GM04503 (cell line): ENCODE results near the gene TMEM255B.
"Not testable (repeated sequence)": the region's sequence is repeated elsewhere in the genome, so short reads cannot be mapped to it uniquely, and the experiment has no call there.

Source experiments
- DNase-seq: peaks from one replicate; pipeline ENCODE4 v3.0.0-alpha.2; 2012; ENCODE audit warnings: low read depth

TMEM255B gene

DNA sequence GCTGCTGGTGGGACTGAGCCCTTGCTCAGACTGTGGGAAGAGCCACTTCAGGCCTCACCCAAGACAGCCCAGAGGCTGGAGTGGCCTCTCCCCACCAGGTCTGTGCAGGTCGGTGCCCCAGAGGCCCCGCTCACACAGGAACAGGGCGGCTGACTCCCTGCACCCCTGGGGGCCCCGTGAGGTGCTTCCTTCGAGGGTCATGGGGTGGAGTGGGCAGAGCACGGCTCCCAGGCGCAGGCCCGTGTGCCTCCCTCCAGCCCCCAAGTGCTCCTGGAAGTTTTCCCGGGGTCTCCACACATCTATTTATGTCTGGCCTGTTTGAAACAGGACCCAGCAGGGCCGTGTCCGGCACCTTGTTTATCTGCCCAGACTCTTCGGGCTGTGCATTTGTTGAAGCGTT is 9.5 kb upstream of the TMEM255B start:
- no peak for DNase-seq

DNA sequence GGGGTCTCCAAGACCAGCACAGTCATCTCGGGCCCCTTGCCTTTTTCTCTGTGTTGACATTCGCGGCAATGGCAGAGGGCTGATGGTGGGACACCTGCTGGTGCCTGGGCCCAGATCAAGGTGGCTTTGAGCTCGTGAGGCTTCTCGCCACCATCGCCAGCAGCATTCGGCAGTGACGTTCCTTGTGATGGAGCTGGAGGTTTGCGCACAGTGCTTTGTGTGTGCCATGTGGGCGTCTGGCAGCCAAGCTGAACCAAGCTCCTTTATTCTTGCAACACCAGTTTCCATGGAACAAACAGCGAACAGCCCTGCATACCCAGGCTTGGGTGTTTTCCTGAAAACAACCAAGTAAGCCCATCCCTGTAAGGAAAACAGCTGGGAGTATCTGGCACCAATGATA is 9.1 kb upstream of the TMEM255B start:
- DNase-seq: no peak

DNA sequence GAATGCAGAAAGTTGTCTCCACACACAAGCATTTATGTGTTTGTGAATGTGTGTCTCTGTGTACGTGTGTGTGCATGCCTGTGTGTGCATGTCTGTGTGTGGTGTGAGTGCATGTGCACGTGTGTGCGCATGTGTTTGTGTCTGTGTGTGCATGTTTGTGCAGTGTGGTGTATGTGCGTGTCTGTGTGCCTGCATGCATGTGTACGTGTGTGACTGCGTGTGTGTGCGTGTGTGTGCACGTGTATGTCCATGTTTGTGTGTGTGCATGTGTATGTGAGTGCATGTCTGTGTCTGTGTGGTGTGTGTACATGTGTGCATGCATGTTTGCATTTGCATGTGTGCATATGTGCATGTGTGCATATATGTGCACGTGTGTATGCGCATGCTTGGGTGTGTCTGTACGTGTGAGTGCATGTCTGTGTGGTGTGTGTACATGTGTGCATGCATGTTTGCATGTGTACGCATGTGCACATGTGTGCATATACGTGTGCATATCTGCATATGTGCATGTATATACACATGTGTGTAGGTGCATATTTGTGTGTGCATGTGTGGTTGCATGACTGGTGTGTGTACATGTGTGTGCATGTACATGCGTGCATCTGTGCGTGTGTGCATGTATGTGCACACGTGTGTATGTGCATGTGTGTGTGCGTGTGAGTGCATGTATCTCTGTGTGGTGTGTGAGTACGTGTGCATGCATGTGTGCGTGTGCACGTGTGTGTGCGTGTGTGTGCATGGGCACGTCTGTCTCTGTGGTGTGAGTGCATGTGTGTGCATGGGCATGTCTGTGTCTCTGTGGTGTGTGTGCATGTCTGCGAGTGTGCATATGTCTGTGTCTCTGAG is 8.2 kb upstream of the TMEM255B start:
- no peak for DNase-seq

DNA sequence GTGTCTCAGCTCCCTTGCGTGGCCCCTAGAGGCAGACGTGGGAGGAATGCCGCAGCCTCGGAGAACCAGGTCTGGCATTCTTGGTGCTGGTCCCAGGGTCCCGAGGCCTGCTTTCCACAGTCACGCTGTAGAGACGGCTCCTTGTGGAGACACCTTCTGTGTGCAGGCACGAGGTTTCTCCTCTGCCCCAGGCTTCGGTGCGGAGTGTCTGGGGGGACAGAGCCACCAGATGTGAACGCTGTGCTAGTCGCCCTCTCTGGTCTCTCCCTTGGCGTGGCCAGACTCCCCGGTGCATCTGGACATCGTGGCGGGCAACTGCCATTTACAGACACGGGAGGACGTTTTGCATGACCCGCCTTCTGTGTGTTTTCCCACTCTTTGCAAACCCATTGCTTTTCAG is 7.5 kb upstream of the TMEM255B start:
- DNase-seq: no peak

DNA sequence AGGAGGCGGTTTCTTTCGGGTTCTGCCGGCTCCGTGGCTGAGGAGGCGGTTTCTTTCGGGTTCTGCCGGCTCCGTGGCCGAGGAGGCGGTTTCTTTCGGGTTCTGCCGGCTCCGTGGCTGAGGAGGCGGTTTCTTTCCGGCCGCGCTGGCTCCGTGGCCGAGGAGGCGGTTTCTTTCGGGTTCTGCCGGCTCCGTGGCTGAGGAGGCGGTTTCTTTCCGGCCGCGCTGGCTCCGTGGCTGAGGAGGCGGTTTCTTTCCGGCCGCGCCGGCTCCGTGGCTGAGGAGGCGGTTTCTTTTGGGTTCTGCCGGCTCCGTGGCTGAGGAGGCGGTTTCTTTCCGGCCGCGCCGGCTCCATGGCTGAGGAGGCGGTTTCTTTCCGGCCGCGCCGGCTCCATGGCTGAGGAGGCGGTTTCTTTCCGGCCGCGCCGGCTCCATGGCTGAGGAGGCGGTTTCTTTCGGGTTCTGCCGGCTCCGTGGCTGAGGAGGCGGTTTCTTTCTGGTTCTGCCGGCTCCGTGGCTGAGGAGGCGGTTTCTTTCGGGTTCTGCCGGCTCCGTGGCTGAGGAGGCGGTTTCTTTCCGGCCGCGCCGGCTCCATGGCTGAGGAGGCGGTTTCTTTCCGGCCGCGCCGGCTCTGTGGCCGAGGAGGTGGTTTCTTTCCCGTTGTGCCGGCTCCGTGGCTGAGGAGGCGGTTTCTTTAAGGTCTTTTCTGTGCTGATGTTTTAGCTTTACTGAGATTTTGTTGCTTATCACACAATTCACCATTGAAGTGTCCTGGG is 6.6 kb upstream of the TMEM255B start:
- not testable (repeated sequence) for DNase-seq

DNA sequence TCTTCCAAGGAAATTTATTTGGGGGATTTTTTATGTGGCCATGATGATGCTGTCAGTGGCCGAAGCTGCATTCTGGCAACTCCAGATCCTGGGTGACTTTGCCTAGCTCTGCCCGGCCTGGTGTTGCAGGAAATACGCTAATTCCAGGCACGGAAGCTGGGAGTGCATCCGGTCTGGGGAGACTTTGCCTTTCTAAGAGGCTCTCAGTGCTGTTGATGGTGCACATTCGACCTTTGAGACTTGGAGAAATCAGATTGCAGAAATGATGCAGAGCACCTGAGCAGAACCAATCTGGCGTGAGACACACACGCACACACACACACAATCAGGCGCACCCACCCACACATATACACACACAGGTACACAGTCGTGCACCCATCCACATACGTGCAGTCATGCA is 5.9 kb upstream of the TMEM255B start:
- no peak for DNase-seq

DNA sequence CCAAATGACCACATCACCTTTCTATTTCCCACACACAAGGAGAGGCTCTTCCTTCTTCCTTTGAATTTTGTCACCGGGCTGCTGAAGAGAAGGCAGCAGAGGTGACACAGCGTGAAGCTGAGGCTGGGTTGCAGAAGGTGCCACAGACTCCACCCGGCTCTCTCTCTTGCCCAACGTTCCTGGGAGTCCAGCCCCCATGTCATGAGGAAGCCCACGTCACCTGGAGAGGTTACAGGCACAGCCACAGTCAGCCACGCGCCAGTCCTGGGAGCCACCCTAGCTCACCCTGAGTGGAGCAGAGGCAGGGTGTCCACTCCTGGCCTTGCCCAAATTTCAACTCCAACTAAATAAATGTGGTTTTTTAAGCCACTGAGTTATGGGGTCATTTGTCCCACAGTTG is 4.8 kb upstream of the TMEM255B start:
- DNase-seq: no peak

DNA sequence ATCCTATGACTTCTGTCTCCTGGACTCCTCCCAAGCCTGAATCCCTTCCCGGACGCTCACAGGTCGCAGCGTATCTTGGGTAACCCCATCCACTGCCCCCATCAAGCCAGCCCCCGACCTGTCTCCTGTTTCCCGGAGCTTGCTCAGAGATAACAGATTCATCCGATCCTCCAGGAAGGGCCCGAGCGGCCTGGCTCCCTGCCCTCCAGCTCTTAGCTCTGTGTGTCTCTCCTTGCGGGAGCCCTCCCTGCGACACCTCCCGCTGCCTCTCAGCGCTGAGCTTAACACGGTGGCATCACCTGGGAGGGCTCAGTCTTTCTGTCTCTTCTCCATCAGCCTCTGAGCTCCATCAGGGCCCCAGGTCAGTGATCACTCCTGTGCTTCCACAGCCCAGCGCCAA is 4.3 kb upstream of the TMEM255B start:
- DNase-seq: no peak

DNA sequence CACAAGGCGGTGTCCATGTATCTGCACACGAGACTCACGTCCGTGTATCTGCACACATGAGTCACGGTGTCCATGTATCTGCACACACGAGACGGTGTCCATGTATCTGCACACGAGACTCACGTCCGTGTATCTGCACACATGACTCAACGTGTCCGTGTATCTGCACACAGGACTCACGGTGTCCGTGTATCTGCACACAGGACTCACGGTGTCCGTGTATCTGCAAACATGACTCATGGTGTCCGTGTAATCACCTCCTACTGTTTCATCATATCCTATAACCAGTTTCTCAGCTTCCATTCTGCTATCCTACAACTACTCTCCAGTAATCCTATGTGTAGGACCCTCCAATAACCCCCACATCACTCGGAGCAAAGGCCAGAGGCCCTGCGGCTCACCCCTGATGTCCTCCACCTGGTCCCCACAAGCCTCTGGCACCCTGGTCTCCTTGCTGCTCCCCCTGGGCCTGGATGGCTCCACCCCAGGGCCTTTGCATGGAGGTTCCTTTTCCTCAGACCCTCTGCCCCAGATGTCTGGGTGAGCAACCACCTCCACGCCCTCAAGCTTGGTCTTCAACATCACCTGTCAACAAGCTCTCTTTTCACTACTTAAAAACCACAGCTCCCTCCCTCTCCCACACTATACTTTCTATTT is 2.5 kb upstream of the TMEM255B start:
- no peak for DNase-seq

DNA sequence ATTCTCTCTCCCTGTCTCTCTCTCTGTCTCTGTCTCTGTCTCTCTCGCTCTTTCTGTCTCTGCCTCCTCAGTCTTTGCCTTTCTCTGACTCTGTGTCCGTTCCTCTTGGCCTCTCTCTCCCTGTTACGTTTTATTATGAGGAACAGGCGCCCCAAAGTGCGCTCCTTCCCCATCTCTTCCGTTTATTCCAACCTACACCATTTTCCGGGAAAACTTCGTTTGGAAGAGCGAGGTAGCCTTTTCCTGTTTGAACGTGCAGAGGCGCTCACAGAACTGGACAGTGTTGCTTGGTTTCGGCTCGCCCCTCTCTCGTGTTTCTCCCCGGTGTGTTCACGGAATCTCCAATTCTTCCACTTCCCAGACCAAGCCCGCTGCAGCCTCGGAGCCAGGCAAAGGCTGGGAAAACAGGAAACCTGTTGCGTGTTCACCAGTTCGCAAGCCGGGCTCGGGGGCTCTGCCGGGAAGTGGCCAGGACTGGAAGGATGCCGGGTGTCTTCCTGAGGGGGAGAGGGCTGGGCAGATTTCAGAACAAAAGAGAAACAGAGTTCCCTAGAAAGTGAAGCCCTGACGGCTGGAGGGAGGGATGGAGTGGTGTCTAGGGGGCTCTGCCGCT is 605 bp downstream of the TMEM255B start:
- no peak for DNase-seq

DNA sequence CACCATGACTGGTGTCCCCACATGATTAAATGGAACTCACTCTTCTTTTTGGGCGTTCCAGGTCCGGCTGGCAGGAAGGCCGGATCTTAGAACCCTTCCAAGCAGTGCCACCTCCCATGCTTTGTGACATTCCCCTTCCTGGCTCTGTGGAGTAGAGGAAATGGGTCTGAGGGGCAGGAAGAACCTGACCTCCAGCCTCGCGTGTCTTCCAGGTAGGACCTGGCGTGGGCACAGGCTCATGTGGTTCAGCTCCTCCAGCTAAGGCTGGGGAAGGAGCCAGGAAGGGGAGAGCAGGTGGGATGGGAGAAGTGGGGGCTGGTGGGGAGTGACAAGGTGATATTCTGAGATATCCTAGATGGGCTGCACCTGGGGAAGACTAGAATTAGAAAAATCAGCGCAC is 2.1 kb downstream of the TMEM255B start:
- DNase-seq: no peak

DNA sequence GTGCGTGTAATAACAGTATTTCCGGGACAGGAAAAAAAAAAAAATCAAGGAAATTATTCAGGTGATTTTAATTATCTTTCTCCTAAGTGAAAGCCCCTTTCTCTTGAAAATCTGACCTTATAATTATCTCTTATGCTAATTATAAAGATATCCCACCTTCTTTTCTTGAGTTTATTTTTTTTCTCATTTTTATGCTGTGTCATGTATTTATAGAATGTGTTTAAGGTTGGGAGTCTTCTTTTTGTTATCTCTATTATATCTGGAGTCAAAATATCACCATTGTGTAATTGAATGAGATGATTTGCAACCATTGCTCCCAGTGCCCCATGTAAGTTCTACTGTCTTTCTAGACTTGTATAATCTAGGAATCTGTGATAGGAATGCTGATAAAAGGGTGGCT is 3.0 kb downstream of the TMEM255B start:
- no peak for DNase-seq

DNA sequence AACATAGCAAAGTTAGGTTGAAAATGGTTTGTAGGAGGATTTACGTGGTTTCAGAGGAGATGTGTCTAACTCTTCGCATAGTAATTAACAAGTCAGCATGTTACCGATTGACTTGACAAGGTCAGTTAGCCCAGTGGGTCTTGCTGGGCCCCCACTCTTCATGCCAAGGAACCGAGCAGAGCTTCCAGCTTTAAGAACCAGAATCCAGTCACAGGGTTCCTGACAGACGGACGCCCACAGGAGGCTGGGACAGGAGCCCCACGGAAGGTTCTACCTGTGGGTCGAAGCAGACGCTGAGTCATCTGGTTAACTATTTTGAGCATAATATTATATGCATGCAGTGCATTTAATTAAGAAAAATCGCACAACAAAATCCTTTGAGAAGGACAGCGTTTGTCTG is 3.5 kb downstream of the TMEM255B start:
- DNase-seq: no peak

DNA sequence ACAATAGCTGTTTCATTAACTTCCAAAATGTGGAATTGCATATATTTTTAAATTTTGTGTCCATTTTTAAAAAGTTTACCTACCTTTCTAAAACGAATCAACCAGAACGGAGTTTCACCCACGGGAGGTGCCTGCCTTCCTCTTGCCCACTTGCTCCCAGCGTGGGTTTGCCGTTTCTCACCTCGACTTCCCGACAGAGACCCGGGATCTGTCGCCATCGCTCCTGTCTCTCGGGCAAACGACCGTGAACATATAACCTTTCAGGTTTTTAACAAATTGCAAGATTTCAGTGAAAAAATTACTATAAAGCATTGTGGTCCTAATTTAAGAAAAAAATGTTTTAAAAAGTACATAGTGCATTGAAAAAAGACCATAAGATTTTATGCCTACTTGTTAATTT is 4.2 kb downstream of the TMEM255B start:
- DNase-seq: no peak

DNA sequence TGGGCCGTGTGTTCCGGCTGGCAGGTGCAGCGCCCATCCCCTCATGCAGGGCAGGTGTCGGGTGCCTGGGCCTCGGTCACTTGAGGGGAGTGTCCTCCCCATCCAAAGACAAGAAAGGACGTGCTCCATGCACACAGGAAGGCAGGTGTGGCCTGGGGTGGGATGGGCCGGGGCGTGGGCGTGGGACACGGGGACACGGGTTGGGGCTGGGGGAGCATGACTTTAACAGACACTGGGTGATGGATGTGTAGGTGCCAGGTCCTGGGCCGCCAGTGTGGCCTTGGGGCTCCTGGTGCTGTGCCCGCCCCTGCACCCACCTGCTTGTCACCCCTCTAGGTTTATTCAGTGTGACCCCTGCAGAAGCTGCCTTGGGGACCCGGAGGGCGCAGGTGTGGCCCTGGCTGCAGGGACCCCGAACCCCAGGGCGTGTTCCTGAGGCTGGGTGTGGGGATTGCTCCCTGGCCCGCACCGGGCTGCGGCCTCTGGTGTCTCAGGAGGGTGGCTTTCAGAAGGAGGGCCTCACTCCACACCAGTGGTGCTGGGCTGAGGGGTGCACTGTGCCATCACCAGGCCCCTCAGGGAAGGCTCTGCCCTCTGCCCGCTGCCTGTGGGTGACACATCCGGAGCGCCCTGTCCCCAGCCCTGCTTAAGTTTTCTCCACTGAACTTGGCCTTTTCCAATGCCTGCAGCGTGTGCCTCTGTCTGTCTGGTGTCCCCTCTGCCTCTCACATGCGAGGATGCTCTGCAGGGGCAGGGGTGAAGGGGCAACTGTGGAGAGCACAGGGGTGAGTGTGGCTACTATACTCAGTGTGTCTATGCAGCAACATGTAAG is 5.2 kb downstream of the TMEM255B start:
- DNase-seq: no peak

DNA sequence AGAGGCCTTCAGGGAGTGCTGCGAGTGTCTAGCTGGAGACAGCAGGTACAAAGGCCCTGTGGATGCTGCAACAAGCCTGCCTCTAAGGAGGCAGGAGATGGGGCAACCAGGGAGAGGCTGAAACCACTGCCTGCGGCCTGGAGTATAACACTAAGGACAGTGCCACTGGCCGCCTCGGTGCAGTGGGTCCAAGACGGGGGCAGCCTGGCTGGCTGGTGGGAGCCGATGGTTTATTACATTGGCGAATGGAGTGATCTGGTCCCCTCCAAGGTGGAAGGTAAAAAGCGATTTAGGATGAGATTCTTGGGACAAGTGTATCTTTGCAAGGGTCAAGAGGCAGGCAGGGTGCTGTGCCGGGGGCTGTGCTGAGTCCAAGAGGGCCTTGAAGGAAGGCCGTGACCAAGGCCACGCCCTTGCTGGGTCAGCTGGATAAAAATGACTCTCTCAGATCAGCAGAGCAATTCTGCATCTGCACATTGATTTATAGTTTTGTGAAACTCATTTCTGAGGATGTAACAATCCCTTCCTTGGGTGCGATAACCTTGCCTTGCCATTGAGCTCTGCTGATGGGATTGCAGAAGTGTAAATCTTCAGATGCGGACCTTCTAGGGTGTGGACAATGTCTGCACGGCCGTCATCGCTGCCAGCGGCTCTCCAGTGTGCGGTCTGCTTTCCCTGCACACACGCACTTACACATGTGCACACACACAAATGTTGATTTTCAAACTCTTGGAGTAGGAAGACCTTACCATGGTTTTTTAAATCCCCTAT is 6.0 kb downstream of the TMEM255B start:
- no peak for DNase-seq

DNA sequence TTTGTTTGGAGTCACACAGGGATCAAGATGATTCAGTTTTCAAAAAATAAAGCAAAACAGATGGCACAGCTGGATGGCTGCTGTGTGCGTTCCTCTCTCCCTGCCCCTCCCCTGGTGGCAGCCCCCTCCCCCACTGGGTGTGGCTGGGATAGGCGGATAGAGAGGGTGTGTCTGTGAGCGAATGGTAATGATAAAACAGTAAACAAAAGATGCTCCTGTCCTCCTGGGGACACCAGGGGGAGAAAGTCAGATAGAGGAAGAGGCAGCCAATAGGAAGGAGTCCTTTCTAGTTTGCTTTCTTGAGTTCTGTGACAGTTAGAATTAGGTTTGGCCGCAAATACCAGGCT is 6.5 kb downstream of the TMEM255B start:
- no peak for DNase-seq

DNA sequence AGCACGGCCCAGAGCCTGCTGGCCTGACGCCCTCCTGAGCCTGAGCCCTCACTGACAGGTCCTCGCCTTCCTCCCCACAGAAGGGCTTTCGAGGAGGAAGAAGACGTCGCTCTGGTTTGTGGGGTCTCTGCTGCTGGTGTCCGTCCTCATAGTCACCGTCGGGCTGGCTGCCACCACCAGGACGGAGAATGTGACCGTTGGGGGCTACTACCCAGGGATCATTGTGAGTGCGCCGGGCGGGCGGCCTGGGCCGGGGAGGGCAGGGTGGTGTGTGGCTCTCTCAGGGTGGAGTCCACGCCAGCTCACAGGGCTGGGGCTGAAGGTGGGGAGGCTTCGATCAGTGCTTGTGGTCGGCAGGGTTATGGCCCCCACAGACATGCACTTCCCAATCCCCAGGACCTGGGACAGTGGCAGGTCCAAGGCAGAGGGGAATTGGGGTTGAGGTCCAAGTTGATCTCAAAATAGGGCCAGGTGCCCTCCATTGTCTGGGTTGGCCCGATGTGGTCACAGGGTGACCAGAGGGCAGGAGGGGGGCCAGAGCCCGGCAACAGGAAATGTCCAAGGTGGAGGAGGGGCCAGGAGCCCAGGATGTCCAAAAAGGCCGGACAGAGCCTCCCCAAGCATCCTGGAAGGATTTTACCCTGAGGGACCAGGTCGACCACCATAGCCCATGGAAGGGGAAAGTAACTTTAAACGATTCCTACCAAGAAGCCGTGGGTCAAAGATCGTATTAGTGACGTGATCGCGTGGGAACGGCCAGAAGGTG is 7.2 kb downstream of the TMEM255B start:
- DNase-seq: no peak

DNA sequence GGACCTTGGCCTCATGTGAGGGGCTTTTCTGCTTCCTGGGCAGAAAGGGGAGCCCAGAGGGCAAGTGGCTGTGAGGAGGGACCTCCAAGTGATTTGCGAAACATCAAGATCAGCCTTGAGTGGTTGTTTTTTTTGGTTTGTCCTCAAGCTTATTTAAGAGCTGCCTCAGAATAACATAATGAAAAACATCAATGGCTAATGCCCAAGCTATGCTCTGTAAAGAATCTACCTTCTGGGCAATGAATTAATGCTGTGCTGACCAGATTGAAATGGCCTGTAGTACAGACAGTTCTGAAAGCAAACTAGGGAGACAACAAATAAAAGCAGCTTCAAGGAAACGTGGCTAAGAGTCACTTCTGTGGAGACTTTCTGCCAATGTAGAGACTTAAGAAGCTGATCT is 8.3 kb downstream of the TMEM255B start:
- no peak for DNase-seq
